ENCODE results near the gene MAN1C1.
A peak's percentile ranks its signal among the peaks of the same experiment; 100 is the strongest.

MAN1C1 gene

GRCh38 chr1:25785333-25786067, 168.9 kb downstream of the MAN1C1 start:
- no peak for DNase-seq

GRCh38 chr1:25786887-25787759, 170.5 kb downstream of the MAN1C1 start:
- DNase-seq = no peak

- no peak for DNase-seq
These were observed 171.2 kb downstream of the MAN1C1 start for GRCh38 chr1:25787760-25788166.

GRCh38 chr1:25790472-25790871, 173.9 kb downstream of the MAN1C1 start:
- no peak for DNase-seq

- no peak for DNase-seq
These were observed 175.5 kb downstream of the MAN1C1 start for GRCh38 chr1:25792115-25792514.

- no peak for DNase-seq
These were observed 177.1 kb downstream of the MAN1C1 start for GRCh38 chr1:25793585-25794170.

- DNase-seq = no peak
These were observed 177.7 kb downstream of the MAN1C1 start for GRCh38 chr1:25794325-25794724.

GRCh38 chr1:25795211-25795610, 178.6 kb downstream of the MAN1C1 start:
- DNase-seq = no peak

- DNase-seq = peak; percentile 33
These were observed 179.6 kb downstream of the MAN1C1 start for GRCh38 chr1:25795946-25796810.

GRCh38 chr1:25796811-25797458, 180.3 kb downstream of the MAN1C1 start:
- peak; percentile 70 for DNase-seq

- DNase-seq = no peak
These were observed 181.3 kb downstream of the MAN1C1 start for GRCh38 chr1:25797939-25798338.

GRCh38 chr1:25798666-25799351, 182.2 kb downstream of the MAN1C1 start:
- DNase-seq = no peak

GRCh38 chr1:25799352-25799934, 182.9 kb downstream of the MAN1C1 start:
- DNase-seq = no peak

GRCh38 chr1:25799935-25800702, 183.5 kb downstream of the MAN1C1 start, which contains the start of gene SELENON:
TSS of gene SELENON (plus strand) at chr1:25800193. CDS start at chr1:25800231, 38 bp downstream.
- no peak for DNase-seq

GRCh38 chr1:25800703-25801377, 184.2 kb downstream of the MAN1C1 start:
- no peak for DNase-seq

GRCh38 chr1:25802915-25803314, 186.3 kb downstream of the MAN1C1 start:
- no peak for DNase-seq

- no peak for DNase-seq
These were observed 186.8 kb downstream of the MAN1C1 start for GRCh38 chr1:25803368-25803767.

- DNase-seq = no peak
These were observed 187.8 kb downstream of the MAN1C1 start for GRCh38 chr1:25804244-25804963.

Data from CD4-positive, alpha-beta T cell treated with Interferon gamma for 1 hour (primary cell).